IPS-15b (cell line): ENCODE results near the gene BTBD9.

Source experiments
- H3K27me3 ChIP-seq: one replicate; pipeline ENCODE4 v1.6.1; 2013; ENCODE audit warnings: low read length; ENCODE audit not compliant: control insufficient read depth, insufficient read depth
- H3K36me3 ChIP-seq: one replicate; pipeline ENCODE4 v1.6.1; 2013; ENCODE audit warnings: low read length; ENCODE audit not compliant: control insufficient read depth, insufficient read depth
- H3K4me1 ChIP-seq: one replicate; pipeline ENCODE4 v1.6.1; 2013; ENCODE audit warnings: mild to moderate bottlenecking, low read length; ENCODE audit not compliant: control insufficient read depth, insufficient read depth
- H3K4me3 ChIP-seq: one replicate; pipeline ENCODE4 v1.5.1; 2013; ENCODE audit warnings: low read depth, low read length
- H3K9ac ChIP-seq: one replicate; pipeline ENCODE4 v1.6.1; 2013; ENCODE audit warnings: low read depth, mild to moderate bottlenecking, low read length
- H3K9me3 ChIP-seq: one replicate; pipeline ENCODE4 v1.6.1; 2013; ENCODE audit warnings: mild to moderate bottlenecking, low read length; ENCODE audit not compliant: control insufficient read depth, insufficient read depth

The BTBD9 gene

GRCh38 chr6:38169977-38170526 is 469.7 kb downstream of the BTBD9 start:
- H3K4me1 ChIP-seq, result peaks cover 5% of the 10 kb centered on the region
- H3K9me3 ChIP-seq, result no peaks in the 10 kb centered on the region
- H3K36me3 ChIP-seq, result no peaks in the 10 kb centered on the region
- no peak overlapping the region for H3K4me3 ChIP-seq
- H3K27me3 ChIP-seq, result no peaks in the 10 kb centered on the region
- H3K9ac ChIP-seq, result no peak overlapping the region

GRCh38 chr6:38169221-38169976 is 470.3 kb downstream of the BTBD9 start:
- H3K4me1 ChIP-seq, result peaks cover 5% of the 10 kb centered on the region
- no peak overlapping the region for H3K4me3 ChIP-seq
- H3K27me3 ChIP-seq, result no peaks in the 10 kb centered on the region
- no peak overlapping the region for H3K9ac ChIP-seq
- H3K9me3 ChIP-seq, result no peaks in the 10 kb centered on the region
- H3K36me3 ChIP-seq, result no peaks in the 10 kb centered on the region

GRCh38 chr6:38168699-38169098 is 471.0 kb downstream of the BTBD9 start:
- peaks cover 5% of the 10 kb centered on the region for H3K4me1 ChIP-seq
- H3K36me3 ChIP-seq, result no peaks in the 10 kb centered on the region
- H3K4me3 ChIP-seq, result no peak overlapping the region
- no peaks in the 10 kb centered on the region for H3K9me3 ChIP-seq
- no peak overlapping the region for H3K9ac ChIP-seq
- H3K27me3 ChIP-seq, result no peaks in the 10 kb centered on the region

GRCh38 chr6:38168126-38168525 is 471.6 kb downstream of the BTBD9 start:
- Histone ChIP-seq H3K27me3 (no peaks in the 10 kb centered on the region), H3K9me3 (no peaks in the 10 kb centered on the region), H3K36me3 (no peaks in the 10 kb centered on the region), H3K9ac (no peak overlapping the region), H3K4me1 (peaks cover 5% of the 10 kb centered on the region), H3K4me3 (no peak overlapping the region)

GRCh38 chr6:38167598-38167997 is 472.1 kb downstream of the BTBD9 start:
- no peaks in the 10 kb centered on the region for H3K9me3 ChIP-seq
- H3K36me3 ChIP-seq, result no peaks in the 10 kb centered on the region
- no peaks in the 10 kb centered on the region for H3K27me3 ChIP-seq
- no peak overlapping the region for H3K9ac ChIP-seq
- H3K4me3 ChIP-seq, result no peak overlapping the region
- H3K4me1 ChIP-seq, result peaks cover 5% of the 10 kb centered on the region

GRCh38 chr6:38166411-38167240 is 473.1 kb downstream of the BTBD9 start:
- Histone ChIP-seq H3K27me3 (no peaks in the 10 kb centered on the region), H3K36me3 (no peaks in the 10 kb centered on the region), H3K9me3 (no peaks in the 10 kb centered on the region), H3K4me3 (no peak overlapping the region), H3K9ac (no peak overlapping the region), H3K4me1 (peaks cover 5% of the 10 kb centered on the region)

- Histone ChIP-seq H3K36me3 (no peaks in the 10 kb centered on the region), H3K4me3 (no peak overlapping the region), H3K27me3 (no peaks in the 10 kb centered on the region), H3K9ac (no peak overlapping the region), H3K4me1 (no peaks in the 10 kb centered on the region), H3K9me3 (no peaks in the 10 kb centered on the region)
Measured at GRCh38 chr6:38164671-38165108, 475.0 kb downstream of the BTBD9 start.

- Histone ChIP-seq H3K27me3 (no peaks in the 10 kb centered on the region), H3K36me3 (no peaks in the 10 kb centered on the region), H3K9me3 (no peaks in the 10 kb centered on the region), H3K4me1 (no peaks in the 10 kb centered on the region), H3K9ac (no peak overlapping the region), H3K4me3 (no peak overlapping the region)
Measured at GRCh38 chr6:38164131-38164481, 475.6 kb downstream of the BTBD9 start.

- no peak overlapping the region for H3K4me3 ChIP-seq
Measured at GRCh38 chr6:38163186-38164130, 476.3 kb downstream of the BTBD9 start.

GRCh38 chr6:38162493-38163185 is 477.1 kb downstream of the BTBD9 start:
- no peaks in the 10 kb centered on the region for H3K36me3 ChIP-seq
- no peaks in the 10 kb centered on the region for H3K4me1 ChIP-seq
- no peak overlapping the region for H3K9ac ChIP-seq
- H3K9me3 ChIP-seq, result no peaks in the 10 kb centered on the region
- H3K27me3 ChIP-seq, result no peaks in the 10 kb centered on the region
- no peak overlapping the region for H3K4me3 ChIP-seq

More at GRCh38 chr6:38163186-38164130, 476.3 kb downstream of the BTBD9 start:
- Histone ChIP-seq H3K4me1 (no peaks in the 10 kb centered on the region), H3K9me3 (no peaks in the 10 kb centered on the region), H3K27me3 (no peaks in the 10 kb centered on the region), H3K36me3 (no peaks in the 10 kb centered on the region), H3K9ac (no peak overlapping the region)
